IMR-90 (cell line): ENCODE results near the gene DBNL. TPM values are rescaled to one million over a fixed set of nuclear protein-coding genes. Genes with fewer than 3 reads are reported as not detected.
"Not testable (repeated sequence)": the region's sequence is repeated elsewhere in the genome, so short reads cannot be mapped to it uniquely, and the experiment has no call there.

Experiments used
- ATAC-seq: fragments of 200-7000 bp; cut with Tn5 transposase; 2 replicates; pipeline ENCODE4 v1.9.1; 2020; ENCODE audit warnings: low read depth, mild to moderate bottlenecking, moderate library complexity
- BruUV-seq: library from RNA; stranded (reverse); fragments of 400-500 nt; replicated peaks from 2 replicates; lab custom pipeline; 2021; lab: Mats Ljungman, UMichigan
- CTCF ChIA-PET: fragments of 300-600 bp; formaldehyde crosslinking; extraction: SDS; loops from one replicate; lab custom pipeline; 2021; ENCODE audit warnings: antibody characterized with exemption; lab: Yijun Ruan, JAX
- POLR2A ChIA-PET: fragments of 300-600 bp; sonication (Branson Sonifier 250); formaldehyde crosslinking; loops from one replicate; lab custom pipeline; 2022; ENCODE audit warnings: antibody characterized with exemption; ENCODE audit not compliant: unreplicated experiment; lab: Charles Lee
- DNase-seq: peaks from one replicate; pipeline ENCODE4 v3.0.0; 2013
- H2AFZ ChIP-seq: replicated peaks from 2 replicates; pipeline ENCODE3; 2013; ENCODE audit warnings: low read length, mild to moderate bottlenecking; ENCODE audit not compliant: poor library complexity
- H2AK5ac ChIP-seq: 2 replicates; pipeline ENCODE4 v1.6.1; 2013; ENCODE audit warnings: low read depth, low read length, inconsistent platforms
- H2AK9ac ChIP-seq: replicated peaks from 2 replicates; pipeline ENCODE3; 2013; ENCODE audit warnings: mild to moderate bottlenecking, low read depth, low read length, moderate library complexity; ENCODE audit not compliant: poor library complexity
- H2BK120ac ChIP-seq: 2 replicates; pipeline ENCODE4 v1.6.1; 2013; ENCODE audit warnings: low read depth, low read length, inconsistent platforms
- H2BK15ac ChIP-seq: 3 replicates; pipeline ENCODE4 v1.6.1; 2013; ENCODE audit warnings: low read depth, low read length, inconsistent platforms
- H2BK20ac ChIP-seq: 2 replicates; pipeline ENCODE4 v1.6.1; 2013; ENCODE audit warnings: low read depth, mild to moderate bottlenecking, inconsistent platforms, low read length, moderate library complexity
- H2BK5ac ChIP-seq: 2 replicates; pipeline ENCODE4 v1.6.1; 2013; ENCODE audit warnings: mild to moderate bottlenecking, low read depth, low read length, inconsistent platforms; ENCODE audit not compliant: poor library complexity, severe bottlenecking
- H3K14ac ChIP-seq: replicated peaks from 2 replicates; pipeline ENCODE4 v1.6.1; 2013; ENCODE audit warnings: low read depth, low read length, inconsistent platforms
- H3K18ac ChIP-seq: 2 replicates; pipeline ENCODE4 v1.6.1; 2013; ENCODE audit warnings: low read depth, low read length, control low read depth
- H3K23ac ChIP-seq: 2 replicates; pipeline ENCODE4 v1.6.1; 2013; ENCODE audit warnings: low read depth, low read length, inconsistent platforms
- H3K27ac ChIP-seq: 2 replicates; pipeline ENCODE4 v1.5.1; 2013; ENCODE audit warnings: mild to moderate bottlenecking, control low read depth, low read length; ENCODE audit not compliant: insufficient read depth
- H3K27me3 ChIP-seq: 2 replicates; pipeline ENCODE4 v1.6.1; 2013; ENCODE audit warnings: low read length; ENCODE audit not compliant: control insufficient read depth, insufficient read depth
- H3K36me3 ChIP-seq: 2 replicates; pipeline ENCODE4 v1.6.1; 2013; ENCODE audit warnings: low read length, mixed read lengths; ENCODE audit not compliant: control insufficient read depth, insufficient read depth
- H3K4ac ChIP-seq: 2 replicates; pipeline ENCODE4 v1.6.1; 2013; ENCODE audit warnings: low read depth, low read length, inconsistent platforms
- H3K4me1 ChIP-seq: 2 replicates; pipeline ENCODE4 v1.6.1; 2013; ENCODE audit warnings: low read length, mixed read lengths; ENCODE audit not compliant: control insufficient read depth, insufficient read depth
- H3K4me2 ChIP-seq: 2 replicates; pipeline ENCODE4 v1.6.1; 2013; ENCODE audit warnings: low read depth, mild to moderate bottlenecking, control low read depth, low read length, moderate library complexity
- H3K4me3 ChIP-seq: 2 replicates; pipeline ENCODE4 v1.5.1; 2013; ENCODE audit warnings: low read depth, mild to moderate bottlenecking, control low read depth, low read length, moderate library complexity; ENCODE audit not compliant: insufficient read depth
- H3K56ac ChIP-seq: 2 replicates; pipeline ENCODE4 v1.6.1; 2013; ENCODE audit warnings: low read length, inconsistent platforms; ENCODE audit not compliant: insufficient read depth; ENCODE audit errors: extremely low read depth
- H3K79me1 ChIP-seq, 2 experiments: 2 replicates each; pipeline ENCODE4 v1.6.1; 2013; ENCODE audit warnings: low read length in 2 of 2, inconsistent platforms in 1 of 2, low read depth in 1 of 2
- H3K9ac ChIP-seq: 2 replicates; pipeline ENCODE4 v1.6.1; 2013; ENCODE audit warnings: low read depth, low read length, control low read depth
- H3K9me1 ChIP-seq: 2 replicates; pipeline ENCODE4 v1.6.1; 2013; ENCODE audit warnings: low read length, inconsistent platforms; ENCODE audit not compliant: insufficient read depth
- H3K9me3 ChIP-seq: 2 replicates; pipeline ENCODE4 v1.6.1; 2013; ENCODE audit warnings: low read length; ENCODE audit not compliant: control insufficient read depth, insufficient read depth
- H4K20me1 ChIP-seq: 2 replicates; pipeline ENCODE4 v1.6.1; 2013; ENCODE audit warnings: low read length, inconsistent platforms; ENCODE audit not compliant: insufficient read depth
- H4K5ac ChIP-seq: 2 replicates; pipeline ENCODE4 v1.6.1; 2013; ENCODE audit warnings: mild to moderate bottlenecking, low read depth, low read length, control low read depth
- H4K8ac ChIP-seq, 2 experiments: 2 replicates each; pipeline ENCODE4 v1.6.1; 2013; ENCODE audit warnings: low read depth in 2 of 2, low read length in 2 of 2, control low read depth in 1 of 2, inconsistent platforms in 1 of 2
- H4K91ac ChIP-seq: 2 replicates; pipeline ENCODE4 v1.6.1; 2013; ENCODE audit warnings: low read depth, low read length, inconsistent platforms; ENCODE audit not compliant: insufficient read depth
- WGBS, 2 experiments: methylation state at CpG; one replicate each; pipeline versions ENCODE4 v1.1.5 to v1.1.7; 2013; ENCODE audit warnings: missing lambda C conversion rate in 2 of 2; ENCODE audit not compliant: insufficient read length in 1 of 2; ENCODE audit errors: extremely low coverage in 2 of 2; 5-methylcytosine and 5-hydroxymethylcytosine counted together
- dilution Hi-C: fragments of 300-500 bp; cut with HindIII; formaldehyde crosslinking; loops from one replicate; pipeline ENCODE4 v1.14.3; 2018; ENCODE audit warnings: low sequenced_read_pairs; ENCODE audit not compliant: unreplicated experiment
- in situ Hi-C: fragments of 300-500 bp; cut with MboI; formaldehyde crosslinking; loops from 3 replicates; pipeline ENCODE4 v1.14.3; 2019; ENCODE audit warnings: low sequenced_read_pairs, inconsistent platforms, mixed read lengths
- intact Hi-C: fragments of 100-400 bp; cut with micrococcal nuclease; formaldehyde crosslinking; loops from 2 replicates; pipeline ENCODE4 v1.10.0; 2022
- polyA plus RNA-seq, 3 experiments: library from polyadenylated mRNA; depleted of rRNA; stranded (reverse); fragments of >200 nt; gene quantifications; 2 replicates each; pipeline ENCODE4 v1.2.3, GENCODE V29; 2012; ENCODE audit warnings: low replicate concordance in 1 of 3
- total RNA-seq: library from RNA; depleted of rRNA; stranded (reverse); fragments of >200 nt; gene quantifications from 2 replicates; pipeline ENCODE4 v1.2.3, GENCODE V29; 2012

Gene DBNL
- total and polyA plus RNA-seq, 2 of the 4 experiments (the other 2 are of a cell fraction): 157 to 179 TPM

- in situ Hi-C loops, H2AK9ac ChIP-seq, H2AK5ac ChIP-seq, H4K20me1 ChIP-seq, dilution Hi-C loops, H4K5ac ChIP-seq, H3K4ac ChIP-seq, H2AFZ ChIP-seq, H3K9ac ChIP-seq, H3K14ac ChIP-seq, H3K79me1 ChIP-seq, intact Hi-C loops, H3K36me3 ChIP-seq, H3K56ac ChIP-seq, H3K27ac ChIP-seq, H2BK20ac ChIP-seq, H2BK120ac ChIP-seq, ATAC-seq, H3K27me3 ChIP-seq, H3K9me3 ChIP-seq, BruUV-seq, H3K23ac ChIP-seq, H4K91ac ChIP-seq, H3K4me3 ChIP-seq, H3K18ac ChIP-seq, H2BK5ac ChIP-seq, H3K4me2 ChIP-seq, H4K8ac ChIP-seq, DNase-seq, H2BK15ac ChIP-seq, CTCF ChIA-PET, H3K4me1 ChIP-seq, H3K9me1 ChIP-seq, POLR2A ChIA-PET: not testable (repeated sequence)
- WGBS, 2 experiments: no CpG with 5 or more reads among the region's 8 CpGs
These were observed 32.4 kb upstream of the DBNL start for GRCh38 chr7:44012081-44012480.

GRCh38 chr7:44015090-44015489 is 29.4 kb upstream of the DBNL start:
- H3K4ac ChIP-seq, H2BK15ac ChIP-seq, DNase-seq, H3K4me2 ChIP-seq, H3K23ac ChIP-seq, CTCF ChIA-PET, H3K4me3 ChIP-seq, H3K9ac ChIP-seq, H4K5ac ChIP-seq, H2BK5ac ChIP-seq, dilution Hi-C loops, POLR2A ChIA-PET, H2AFZ ChIP-seq, H2AK5ac ChIP-seq, H4K91ac ChIP-seq, BruUV-seq, in situ Hi-C loops, H2BK120ac ChIP-seq, H3K36me3 ChIP-seq, H3K27ac ChIP-seq, H2AK9ac ChIP-seq, intact Hi-C loops, H2BK20ac ChIP-seq, H3K79me1 ChIP-seq, H4K20me1 ChIP-seq, H3K9me1 ChIP-seq, H3K14ac ChIP-seq, H3K9me3 ChIP-seq, H3K27me3 ChIP-seq, ATAC-seq, H4K8ac ChIP-seq, H3K56ac ChIP-seq, H3K18ac ChIP-seq, H3K4me1 ChIP-seq: not testable (repeated sequence)
- no CpG with 5 or more reads among the region's 12 CpGs for WGBS, 2 experiments
